A549 (cell line): ENCODE results near the gene MEAK7. TPM values are rescaled to one million over a fixed set of nuclear protein-coding genes. Genes with fewer than 3 reads are reported as not detected.

Experiments used
- ATAC-seq, 2 experiments: fragments of 200-7000 bp in 1 of 2; fragments of >200 bp in 1 of 2; cut with Nextera tagmentation in 1 of 2; cut with Tn5 transposase in 1 of 2; 3 replicates each; pipeline versions ENCODE4 v1.8.0 to v1.9.1; 2018 to 2020; ENCODE audit warnings: mild to moderate bottlenecking in 1 of 2, moderate library complexity in 1 of 2
- CTCF ChIA-PET: fragments of 300-600 bp; sonication (Branson Sonifier 250); formaldehyde crosslinking; extraction: SDS; loops from one replicate; lab custom pipeline; 2021; ENCODE audit warnings: antibody characterized with exemption, inconsistent platforms; lab: Yijun Ruan, JAX
- POLR2A ChIA-PET: fragments of 350-600 bp; formaldehyde crosslinking; extraction: SDS; loops from one replicate; lab custom pipeline; 2021; ENCODE audit warnings: antibody characterized with exemption, inconsistent platforms; lab: Yijun Ruan, JAX
- DNase-seq, 2 experiments: peaks; one replicate each; pipeline versions ENCODE4 v3.0.0 to v3.0.0-alpha.2; 2011 to 2016; ENCODE audit warnings: low read depth in 1 of 2, low spot score in 1 of 2
- FAIRE-seq: peaks from 2 replicates; lab custom pipeline; 2011; peaks lifted over from hg19 to GRCh38; lab: Jason Lieb, UNC
- H3K27ac ChIP-seq, 2 experiments: fragments of >200 bp; sonication (Bioruptor Twin); formaldehyde crosslinking; 3 replicates each; pipeline ENCODE4 v1.5.1; 2016 to 2017
- H3K4me1 ChIP-seq: fragments of >200 bp; sonication (Bioruptor Twin); formaldehyde crosslinking; 3 replicates; pipeline ENCODE4 v1.6.1; 2016
- H3K4me2 ChIP-seq: fragments of >200 bp; sonication (Bioruptor Twin); formaldehyde crosslinking; 3 replicates; pipeline ENCODE4 v1.6.1; 2016
- H3K4me3 ChIP-seq: fragments of >200 bp; sonication (Bioruptor Twin); formaldehyde crosslinking; 3 replicates; pipeline ENCODE4 v1.5.1; 2016
- H3K9me3 ChIP-seq: fragments of >200 bp; sonication (Bioruptor Twin); formaldehyde crosslinking; 3 replicates; pipeline ENCODE4 v1.6.1; 2016
- BCL3 ChIP-seq: fragments of >200 bp; sonication (Bioruptor Twin); formaldehyde crosslinking; IDR thresholded peaks from 3 replicates; pipeline ENCODE4 v1.6.1; 2016
- CEBPB ChIP-seq, 2 experiments: fragments of >200 bp in 1 of 2; sonication (Bioruptor Twin) in 1 of 2; formaldehyde crosslinking in 1 of 2; IDR thresholded peaks; 2 replicates each; pipeline ENCODE4 v1.6.1; 2012 to 2016
- CHD4 ChIP-seq: fragments of 200-600 bp; sonication (generic); IDR thresholded peaks from 2 replicates; pipeline ENCODE4 v1.6.1; 2016; ENCODE audit warnings: antibody characterized with exemption, mild to moderate bottlenecking, borderline replicate concordance
- E2F6 ChIP-seq: IDR thresholded peaks from 2 replicates; pipeline ENCODE4 v1.6.1; 2012; ENCODE audit warnings: low read depth, borderline replicate concordance
- EP300 ChIP-seq, 2 experiments: fragments of >200 bp; sonication (Bioruptor Twin); formaldehyde crosslinking; IDR thresholded peaks; 2 replicates in 1 of 2; 3 replicates in 1 of 2; pipeline ENCODE4 v1.6.1; 2016 to 2017
- FOSL2 ChIP-seq, 2 experiments: fragments of 450-650 bp in 1 of 2; fragments of >200 bp in 1 of 2; sonication (Bioruptor Twin) in 1 of 2; formaldehyde crosslinking; IDR thresholded peaks; 2 replicates each; pipeline versions ENCODE4 v1.5.0 to v1.6.1; 2016 to 2020; ENCODE audit warnings: mild to moderate bottlenecking in 1 of 2, moderate library complexity in 1 of 2
- GATA3 ChIP-seq: IDR thresholded peaks from 2 replicates; pipeline ENCODE4 v1.6.1; 2012; ENCODE audit warnings: borderline replicate concordance
- HDAC2 ChIP-seq: fragments of 200-600 bp; sonication (generic); IDR thresholded peaks from 2 replicates; pipeline ENCODE4 v1.6.1; 2016
- HES2 ChIP-seq: fragments of >200 bp; sonication (Bioruptor Twin); formaldehyde crosslinking; IDR thresholded peaks from 2 replicates; pipeline ENCODE4 v1.6.1; 2016
- HOXB13 ChIP-seq: fragments of 250-450 bp; sonication (Bioruptor Pico); IDR thresholded peaks from 2 replicates; pipeline ENCODE4 v1.5.0; 2020; ENCODE audit warnings: low read depth, mild to moderate bottlenecking, moderate library complexity
- HOXB5 ChIP-seq: fragments of 250-450 bp; sonication (Bioruptor Pico); IDR thresholded peaks from 2 replicates; pipeline ENCODE4 v1.5.0; 2020; ENCODE audit warnings: mild to moderate bottlenecking, moderate library complexity
- JUNB ChIP-seq: fragments of >200 bp; sonication (Bioruptor Twin); formaldehyde crosslinking; IDR thresholded peaks from 2 replicates; pipeline ENCODE4 v1.6.1; 2016
- KDM1A ChIP-seq: fragments of 200-600 bp; sonication (generic); IDR thresholded peaks from 2 replicates; pipeline ENCODE4 v1.6.1; 2016; ENCODE audit warnings: low read depth, mild to moderate bottlenecking
- MAFK ChIP-seq: fragments of 450-650 bp; IDR thresholded peaks from 2 replicates; pipeline ENCODE4 v1.6.1; 2014; ENCODE audit not compliant: partially characterized antibody
- MAX ChIP-seq: IDR thresholded peaks from 2 replicates; pipeline ENCODE4 v1.6.1; 2012
- MYC ChIP-seq: IDR thresholded peaks from 2 replicates; pipeline ENCODE4 v1.6.1; 2012; ENCODE audit warnings: mild to moderate bottlenecking, inconsistent platforms, low read length, improper control_type of control experiment, borderline replicate concordance
- NFE2L2 ChIP-seq: fragments of 150-350 bp; conservative IDR thresholded peaks from 2 replicates; pipeline ENCODE4 v1.6.1; 2014; ENCODE audit warnings: low read length
- NR3C1 ChIP-seq: fragments of >200 bp; sonication (Bioruptor Twin); formaldehyde crosslinking; IDR thresholded peaks from 3 replicates; pipeline ENCODE4 v1.6.1; 2017
- PHF8 ChIP-seq: fragments of 200-600 bp; sonication (generic); IDR thresholded peaks from 2 replicates; pipeline ENCODE4 v1.6.1; 2016; ENCODE audit warnings: low read depth, mild to moderate bottlenecking, antibody characterized with exemption, moderate library complexity, borderline replicate concordance
- POLR2A ChIP-seq: IDR thresholded peaks from 2 replicates; pipeline ENCODE4 v1.6.1; 2012; ENCODE audit warnings: mild to moderate bottlenecking, low read length
- POLR2AphosphoS2 ChIP-seq: conservative IDR thresholded peaks from 2 replicates; pipeline ENCODE4 v1.6.1; 2012; ENCODE audit warnings: low read length, improper control_type of control experiment, inconsistent platforms
- RAD21 ChIP-seq, 2 experiments: fragments of >200 bp in 1 of 2; sonication (Bioruptor Twin) in 1 of 2; formaldehyde crosslinking in 1 of 2; IDR thresholded peaks in 1 of 2; conservative IDR thresholded peaks in 1 of 2; 2 replicates in 1 of 2; 3 replicates in 1 of 2; pipeline ENCODE4 v1.6.1; 2012 to 2018; ENCODE audit warnings: inconsistent platforms in 1 of 2
- RARB ChIP-seq: fragments of 250-450 bp; sonication (Bioruptor Pico); IDR thresholded peaks from 2 replicates; pipeline ENCODE4 v1.8.0; 2021; ENCODE audit warnings: mild to moderate bottlenecking, moderate library complexity
- RFX5 ChIP-seq: fragments of 450-650 bp; IDR thresholded peaks from 2 replicates; pipeline ENCODE4 v1.7.1; 2014; ENCODE audit warnings: antibody characterized with exemption, mild to moderate bottlenecking, moderate library complexity
- SMC3 ChIP-seq: fragments of >200 bp; sonication (Bioruptor Twin); formaldehyde crosslinking; IDR thresholded peaks from 3 replicates; pipeline ENCODE4 v1.6.1; 2018; ENCODE audit warnings: inconsistent platforms
- TFCP2L1 ChIP-seq: fragments of 250-450 bp; sonication (Bioruptor Pico); IDR thresholded peaks from 2 replicates; pipeline ENCODE4 v1.5.0; 2021; ENCODE audit warnings: mild to moderate bottlenecking
- TP53 ChIP-seq: fragments of 250-450 bp; sonication (Bioruptor Pico); IDR thresholded peaks from 2 replicates; pipeline ENCODE4 v1.5.0; 2021; ENCODE audit warnings: mild to moderate bottlenecking, moderate library complexity
- ZC3H11A ChIP-seq: fragments of 450-650 bp; IDR thresholded peaks from 2 replicates; pipeline ENCODE4 v1.6.1; 2014; ENCODE audit warnings: antibody characterized with exemption, mild to moderate bottlenecking
- ZFP36 ChIP-seq: fragments of 450-650 bp; IDR thresholded peaks from 2 replicates; pipeline ENCODE4 v1.6.1; 2014; ENCODE audit warnings: borderline replicate concordance; ENCODE audit not compliant: partially characterized antibody
- WGBS: methylation state at CpG from one replicate; pipeline ENCODE4 v1.1.6; 2017; ENCODE audit errors: missing lambda C conversion rate; 5-methylcytosine and 5-hydroxymethylcytosine counted together
- polyA plus RNA-seq, 4 experiments: library from polyadenylated mRNA; depleted of rRNA in 3 of 4; stranded (reverse); fragments of >200 nt; fragmentation: RNase III in 1 of 4; extraction: RNeasy Plus Mini Kit Qiagen cat#74134 plus additional on column Dnase treatment in 1 of 4; gene quantifications; 2 replicates in 3 of 4; 3 replicates in 1 of 4; pipeline ENCODE4 v1.2.3, GENCODE V29; 2011 to 2017

Gene MEAK7
- polyA plus RNA-seq, 2 of the 4 experiments (the other 2 are of a cell fraction): 26.2 to 30.5 TPM

GRCh38 chr16:84495506-84495905 lies 9.0 kb downstream of the MEAK7 start:
- ATAC-seq: no peak
- H3K27ac ChIP-seq: no peak overlapping the region
- CTCF ChIA-PET: interaction anchor here (1.6 to 7.0 kb wide), 5 partner anchors 8 to 218 kb away, joined by 5 to 70 read pairs (median 17); no protein-coding TSS in a partner anchor
- H3K4me1 ChIP-seq: peaks cover 17% of the 10 kb centered on the region
- WGBS: 92% methylated on average over 11 of the region's 11 CpGs
- POLR2A ChIA-PET: interaction anchor here (2.1 kb wide), 1 partner anchor 10 kb away, joined by 8 read pairs; no protein-coding TSS in a partner anchor
- no peak for DNase-seq
- H3K4me2 ChIP-seq: no peak overlapping the region
- no peak for FAIRE-seq
- no peaks in the 10 kb centered on the region for H3K9me3 ChIP-seq
- H3K4me3 ChIP-seq: no peak overlapping the region
- no peak for TF ChIP-seq TFCP2L1 (CRISPR knock-in tag)
- no peak for TF ChIP-seq NR3C1
- no peak for TF ChIP-seq EP300 (IDR thresholded peaks at IDR 0.05)
- no peak for TF ChIP-seq ZFP36
- no peak for TF ChIP-seq NFE2L2
- TF ChIP-seq MAX: no peak
- no peak for TF ChIP-seq ZC3H11A
- TF ChIP-seq KDM1A: no peak
- TF ChIP-seq FOSL2 (IDR thresholded peaks at IDR 0.05): no peak
- TF ChIP-seq FOSL2 (CRISPR knock-in tag; IDR thresholded peaks at IDR 0.05): no peak
- TF ChIP-seq HOXB13: no peak
- no peak for TF ChIP-seq GATA3
- no peak for TF ChIP-seq CHD4
- no peak for TF ChIP-seq RFX5
- no peak for TF ChIP-seq HOXB5 (CRISPR knock-in tag)
- TF ChIP-seq, all 56 proteins: peak for 0

- WGBS: 91% methylated on average over 8 of the region's 8 CpGs
- ATAC-seq (no peak), FAIRE-seq (no peak), DNase-seq (no peak)
- ChIA-PET POLR2A (no interaction called here), CTCF (interaction anchor here (1.1 to 15.7 kb wide), 6 partner anchors 17 to 404 kb away, joined by 3 to 245 read pairs (median 5); partner anchors contain the start of gene TAF1C)
- Histone ChIP-seq H3K27ac (no peak overlapping the region), H3K4me2 (no peak overlapping the region), H3K4me1 (no peaks in the 10 kb centered on the region), H3K4me3 (no peak overlapping the region), H3K9me3 (no peaks in the 10 kb centered on the region)
- TF ChIP-seq FOSL2 (IDR thresholded peaks at IDR 0.05): no peak
- no peak for TF ChIP-seq FOSL2 (CRISPR knock-in tag; IDR thresholded peaks at IDR 0.05)
- TF ChIP-seq BCL3: no peak
- TF ChIP-seq E2F6: no peak
- TF ChIP-seq TP53 (CRISPR knock-in tag): no peak
- TF ChIP-seq POLR2AphosphoS2: no peak
- TF ChIP-seq RAD21 (conservative IDR thresholded peaks at IDR 0.05 in 1 of 2, IDR thresholded peaks at IDR 0.05 in 1 of 2): no peak
- TF ChIP-seq SMC3: no peak
- TF ChIP-seq NFE2L2: no peak
- TF ChIP-seq TFCP2L1 (CRISPR knock-in tag): no peak
- no peak for TF ChIP-seq HES2
- no peak for TF ChIP-seq RARB (CRISPR knock-in tag)
Measured at GRCh38 chr16:84489131-84489530, 15.3 kb downstream of the MEAK7 start.

- DNase-seq (no peak), FAIRE-seq (no peak), ATAC-seq (no peak)
- H3K27ac ChIP-seq: no peak overlapping the region
- TF ChIP-seq MAFK (no peak), JUNB (no peak), FOSL2 (IDR thresholded peaks at IDR 0.05) (no peak), FOSL2 (CRISPR knock-in tag; IDR thresholded peaks at IDR 0.05) (no peak), RARB (CRISPR knock-in tag) (no peak), POLR2A (no peak), HDAC2 (no peak), MYC (no peak), CEBPB (IDR thresholded peaks at IDR 0.05) (no peak), PHF8 (no peak)
- CTCF ChIA-PET: interaction anchor here (1.0 to 15.7 kb wide), 7 partner anchors 8 to 532 kb away, joined by 3 to 245 read pairs (median 7); no protein-coding TSS in a partner anchor
- 93% methylated on average over 7 of the region's 8 CpGs for WGBS
- no peaks in the 10 kb centered on the region for H3K4me1 ChIP-seq
- H3K4me2 ChIP-seq: no peak overlapping the region
- POLR2A ChIA-PET: no interaction called here
- H3K4me3 ChIP-seq: no peak overlapping the region
- no peaks in the 10 kb centered on the region for H3K9me3 ChIP-seq
Measured at GRCh38 chr16:84487358-84487757, 17.1 kb downstream of the MEAK7 start.
